ENCODE data around the gene RRM1.

GRCh38 chr11:4127357-4127756, 32.8 kb downstream of the RRM1 start:
- TF ChIP-seq CTCF (IDR thresholded peaks at IDR 0.05) (no peak), TEAD4 (CRISPR knock-in tag; IDR thresholded peaks at IDR 0.05) (no peak), E2F5 (CRISPR knock-in tag; IDR thresholded peaks at IDR 0.05) (no peak), ZNF396 (CRISPR knock-in tag; IDR thresholded peaks at IDR 0.05; ENCODE audit: borderline replicate concordance) (no peak), E2F4 (CRISPR knock-in tag; IDR thresholded peaks at IDR 0.05; ENCODE audit: borderline replicate concordance, low read depth) (no peak), MAX (CRISPR knock-in tag; IDR thresholded peaks at IDR 0.05) (no peak)

Measured in WTC11 (cell line).